Tibial nerve (tissue), 4 donors: ENCODE measurements around the gene FCRLA.

ENCODE experiments used
- EP300 ChIP-seq, 2 donors: sonication (generic); formaldehyde crosslinking; IDR thresholded peaks; one replicate each; pipeline ENCODE4 v1.6.1; 2017; ENCODE audit warnings: antibody characterized with exemption in 2 of 2, mild to moderate bottlenecking in 1 of 2
- POLR2A ChIP-seq, 2 donors: fragments of 450-650 bp; IDR thresholded peaks; one replicate each; pipeline ENCODE4 v1.6.1; 2017; ENCODE audit warnings: antibody characterized with exemption in 2 of 2, mild to moderate bottlenecking in 2 of 2, moderate library complexity in 2 of 2
- TF ChIP-seq, protein P1 (sequence below), 5 experiments: fragments of 200-600 bp in 3 of 5; fragments of 450-650 bp in 2 of 5; sonication (generic) in 3 of 5; IDR thresholded peaks; one replicate each; pipeline ENCODE4 v1.5.1; 2016 to 2019; ENCODE audit warnings: antibody characterized with exemption in 5 of 5, mild to moderate bottlenecking in 3 of 5, moderate library complexity in 2 of 5

DNA sequence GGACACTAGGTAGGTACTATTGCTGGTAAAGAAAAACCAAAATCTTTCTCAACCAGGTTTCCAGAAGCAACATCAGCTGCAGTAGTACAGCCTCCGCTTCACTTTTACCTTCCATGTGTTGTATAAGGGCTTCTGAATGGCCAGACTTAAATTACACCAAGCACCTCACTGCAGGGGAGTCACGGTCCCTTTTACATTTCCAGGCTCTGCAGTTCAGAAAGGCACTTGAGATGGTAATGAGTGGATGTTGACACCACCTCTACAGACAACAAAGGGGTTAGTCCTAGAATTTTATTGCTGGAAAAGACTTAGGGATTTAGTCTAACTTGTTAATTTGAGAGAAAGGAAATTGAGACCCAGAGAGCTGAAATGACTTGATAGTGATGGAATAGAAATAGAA, 30.6 kb downstream of the FCRLA start:
- TF ChIP-seq POLR2A (IDR thresholded peaks at IDR 0.05), result no peak
- TF ChIP-seq, protein P1, sequence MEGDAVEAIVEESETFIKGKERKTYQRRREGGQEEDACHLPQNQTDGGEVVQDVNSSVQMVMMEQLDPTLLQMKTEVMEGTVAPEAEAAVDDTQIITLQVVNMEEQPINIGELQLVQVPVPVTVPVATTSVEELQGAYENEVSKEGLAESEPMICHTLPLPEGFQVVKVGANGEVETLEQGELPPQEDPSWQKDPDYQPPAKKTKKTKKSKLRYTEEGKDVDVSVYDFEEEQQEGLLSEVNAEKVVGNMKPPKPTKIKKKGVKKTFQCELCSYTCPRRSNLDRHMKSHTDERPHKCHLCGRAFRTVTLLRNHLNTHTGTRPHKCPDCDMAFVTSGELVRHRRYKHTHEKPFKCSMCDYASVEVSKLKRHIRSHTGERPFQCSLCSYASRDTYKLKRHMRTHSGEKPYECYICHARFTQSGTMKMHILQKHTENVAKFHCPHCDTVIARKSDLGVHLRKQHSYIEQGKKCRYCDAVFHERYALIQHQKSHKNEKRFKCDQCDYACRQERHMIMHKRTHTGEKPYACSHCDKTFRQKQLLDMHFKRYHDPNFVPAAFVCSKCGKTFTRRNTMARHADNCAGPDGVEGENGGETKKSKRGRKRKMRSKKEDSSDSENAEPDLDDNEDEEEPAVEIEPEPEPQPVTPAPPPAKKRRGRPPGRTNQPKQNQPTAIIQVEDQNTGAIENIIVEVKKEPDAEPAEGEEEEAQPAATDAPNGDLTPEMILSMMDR (IDR thresholded peaks at IDR 0.05), result no peak
- no peak for TF ChIP-seq EP300 (IDR thresholded peaks at IDR 0.05)
